Measurements from ENCODE around the gene FBF1. TPM values are rescaled to one million over a fixed set of nuclear protein-coding genes. Genes with fewer than 3 reads are reported as not detected.

Gene FBF1, protein sequence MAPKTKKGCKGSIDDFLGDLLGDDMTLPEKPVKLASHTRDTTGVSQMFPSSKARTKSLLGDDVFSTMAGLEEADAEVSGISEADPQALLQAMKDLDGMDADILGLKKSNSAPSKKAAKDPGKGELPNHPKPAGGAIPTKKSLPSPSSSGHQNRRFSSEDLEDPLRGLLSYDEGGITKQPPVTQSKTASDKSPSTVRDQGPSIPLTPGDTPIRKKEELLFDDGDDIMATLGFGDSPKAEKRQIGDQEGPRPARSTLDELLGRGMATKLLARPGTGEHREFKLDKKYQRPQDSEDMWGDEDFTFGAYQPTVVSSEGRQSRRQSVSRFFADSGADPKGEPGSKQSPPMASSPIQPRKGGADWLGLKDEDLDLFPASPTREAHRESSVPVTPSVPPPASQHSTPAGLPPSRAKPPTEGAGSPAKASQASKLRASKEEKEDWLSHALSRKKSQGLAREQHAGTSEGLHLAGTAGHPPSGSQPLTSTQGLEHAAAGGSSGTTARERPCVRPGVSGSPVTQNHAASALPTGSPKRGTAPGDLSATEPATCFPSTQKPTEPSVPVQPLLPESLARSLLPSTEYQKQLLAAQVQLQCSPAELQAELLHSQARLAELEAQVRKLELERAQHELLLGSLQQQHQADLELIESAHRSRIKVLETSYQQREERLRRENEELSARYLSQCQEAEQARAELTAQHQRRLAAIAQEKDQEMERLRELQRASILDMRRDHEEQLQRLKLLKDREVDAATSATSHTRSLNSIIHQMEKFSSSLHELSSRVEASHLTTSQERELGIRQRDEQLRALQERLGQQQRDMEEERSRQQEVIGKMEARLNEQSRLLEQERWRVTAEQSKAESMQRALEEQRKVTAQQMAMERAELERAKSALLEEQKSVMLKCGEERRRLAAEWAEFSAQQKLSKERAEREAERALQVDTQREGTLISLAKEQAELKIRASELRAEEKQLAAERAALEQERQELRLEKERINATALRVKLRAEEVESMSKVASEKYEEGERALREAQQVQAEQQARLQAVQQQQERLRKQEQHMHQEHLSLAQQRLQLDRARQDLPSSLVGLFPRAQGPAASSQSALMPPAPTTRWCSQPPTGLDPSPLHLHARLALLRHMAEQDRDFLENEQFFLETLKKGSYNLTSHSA
- total RNA-seq = 10 to 100 TPM; 17.2 to 18.1 TPM

DNA sequence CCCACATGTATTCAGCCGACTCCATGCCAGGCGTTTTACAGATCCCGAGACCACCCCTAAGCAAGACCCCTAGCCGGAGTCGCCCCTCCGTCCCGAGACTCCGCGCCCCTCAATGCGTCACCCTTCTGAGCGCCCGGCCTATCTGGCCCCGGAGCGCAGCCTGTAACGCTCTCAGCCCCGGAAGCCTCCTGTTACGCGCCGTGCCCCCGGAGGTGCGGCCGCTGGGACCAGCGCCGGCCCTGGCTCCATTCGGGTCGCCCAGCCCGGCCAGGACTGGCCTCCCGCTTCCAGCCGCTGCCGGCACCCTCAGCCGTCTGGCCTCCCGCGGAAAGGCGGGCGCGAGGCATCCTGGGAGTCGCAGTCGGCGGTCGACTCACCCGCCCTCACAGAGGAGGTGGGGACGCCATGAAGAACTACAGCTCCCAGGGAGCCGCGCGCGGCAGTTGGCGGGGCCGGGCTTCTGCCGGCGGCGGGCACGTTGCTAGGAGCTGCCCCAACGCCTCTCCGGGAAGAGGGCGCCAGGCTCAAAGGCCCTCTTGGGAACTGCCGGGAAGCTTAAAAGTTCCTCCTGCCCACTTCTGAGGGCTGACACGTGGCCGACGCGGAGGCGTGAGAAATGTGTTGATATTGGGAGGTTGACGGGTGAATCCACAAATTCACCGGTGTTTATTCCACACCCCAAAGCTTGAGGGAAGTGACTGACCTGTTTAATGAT is at the start of gene FBF1:
Gene FBF1, minus strand, starts transcription at position 316 of the 715 bp plus-strand sequence. CDS start 2,893 bp downstream, outside the sequence.
- ChIA-PET CTCF (interaction anchor here (0.7 to 1.8 kb wide), 6 partner anchors 14 to 74 kb away, joined by 3 to 5 read pairs (median 4); partner anchors contain the start of gene CDK3), POLR2A (interaction anchor here (0.7 to 1.4 kb wide), 5 partner anchors 11 to 131 kb away, joined by 3 to 4 read pairs (median 3); partner anchors contain the start of genes ACOX1 and TEN1)
- no peaks in the 10 kb centered on the region for H3K36me3 Mint-ChIP-seq
- no peaks in the 10 kb centered on the region for H3K27me3 Mint-ChIP-seq
- peak within 1 kb of the TSS; percentile 94 for H3K4me3 Mint-ChIP-seq
- peak; percentile 93 for DNase-seq
- no peaks in the 10 kb centered on the region for H3K9me3 Mint-ChIP-seq
- intact Hi-C loops (cut with micrococcal nuclease) = loop anchor here (1.0 to 2.0 kb wide), 2 partner anchors 36 to 38 kb away; partner anchors contain the start of genes ACOX1, MRPL38 and TEN1
- H3K4me1 Mint-ChIP-seq (ENCODE audit: low read depth) = peaks cover 14% of the 10 kb centered on the region
- peak within 1 kb of the TSS; percentile 75 for H3K27ac Mint-ChIP-seq

DNA sequence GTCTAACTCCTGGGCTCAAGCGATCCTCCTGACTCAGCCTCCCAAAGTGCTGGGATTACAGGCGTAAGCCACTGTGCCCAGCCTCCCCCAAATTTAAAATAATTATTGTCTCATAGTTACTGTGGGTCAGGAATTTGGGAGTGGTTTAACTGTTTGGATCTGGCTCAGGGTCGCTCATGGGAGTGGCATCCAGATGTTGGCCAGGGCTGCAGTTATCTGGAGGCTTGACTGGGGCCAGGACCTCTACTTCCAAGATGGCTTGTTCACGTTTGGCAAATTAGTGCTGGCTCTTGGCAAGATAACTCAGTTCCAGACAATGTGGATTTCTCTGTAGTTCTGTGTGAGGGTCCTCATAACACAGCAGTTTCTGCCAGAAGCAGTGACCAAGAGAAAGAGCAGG is 46.2 kb upstream of the FBF1 start:
- no peaks in the 10 kb centered on the region for H3K27me3 Mint-ChIP-seq

DNA sequence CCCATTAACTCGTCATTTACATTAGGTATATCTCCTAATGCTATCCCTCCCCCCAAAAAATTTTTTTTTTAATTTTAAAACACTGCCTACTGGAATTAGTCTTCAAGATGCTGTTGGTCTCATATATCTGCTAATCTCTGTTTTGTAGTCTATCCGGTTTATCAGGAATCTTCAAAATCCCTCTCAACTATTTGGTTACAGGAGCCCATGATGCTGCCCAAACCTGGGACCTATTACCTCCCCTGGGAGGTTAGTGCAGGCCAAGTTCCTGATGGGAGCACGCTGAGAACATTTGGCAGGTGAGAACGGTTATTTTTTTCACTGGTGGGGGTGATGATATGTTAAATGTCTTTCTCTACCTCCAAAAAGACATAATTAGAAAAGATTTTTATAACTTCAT is 45.1 kb upstream of the FBF1 start:
- H3K4me3 Mint-ChIP-seq = no peak overlapping the region
- POLR2A ChIA-PET = no interaction called here
- H3K36me3 Mint-ChIP-seq = no peaks in the 10 kb centered on the region
- no peaks in the 10 kb centered on the region for H3K9me3 Mint-ChIP-seq
- CTCF ChIA-PET = no interaction called here
- DNase-seq = no peak
- H3K27me3 Mint-ChIP-seq = no peaks in the 10 kb centered on the region
- intact Hi-C loops (cut with micrococcal nuclease) = no loop called here
- H3K4me1 Mint-ChIP-seq (ENCODE audit: low read depth) = no peaks in the 10 kb centered on the region
- no peak overlapping the region for H3K27ac Mint-ChIP-seq

More for the DNA sequence above, 46.2 kb upstream of the FBF1 start:
- no peaks in the 10 kb centered on the region for H3K4me1 Mint-ChIP-seq (ENCODE audit: low read depth)
- intact Hi-C loops (cut with micrococcal nuclease) = no loop called here
- no peaks in the 10 kb centered on the region for H3K9me3 Mint-ChIP-seq
- no peak for DNase-seq
- H3K4me3 Mint-ChIP-seq = no peak overlapping the region
- ChIA-PET CTCF (interaction anchor here (0.9 kb wide), 1 partner anchor 60 kb away, joined by 3 read pairs; no protein-coding TSS in a partner anchor), POLR2A (no interaction called here)
- H3K27ac Mint-ChIP-seq = no peak overlapping the region
- no peaks in the 10 kb centered on the region for H3K36me3 Mint-ChIP-seq

DNA sequence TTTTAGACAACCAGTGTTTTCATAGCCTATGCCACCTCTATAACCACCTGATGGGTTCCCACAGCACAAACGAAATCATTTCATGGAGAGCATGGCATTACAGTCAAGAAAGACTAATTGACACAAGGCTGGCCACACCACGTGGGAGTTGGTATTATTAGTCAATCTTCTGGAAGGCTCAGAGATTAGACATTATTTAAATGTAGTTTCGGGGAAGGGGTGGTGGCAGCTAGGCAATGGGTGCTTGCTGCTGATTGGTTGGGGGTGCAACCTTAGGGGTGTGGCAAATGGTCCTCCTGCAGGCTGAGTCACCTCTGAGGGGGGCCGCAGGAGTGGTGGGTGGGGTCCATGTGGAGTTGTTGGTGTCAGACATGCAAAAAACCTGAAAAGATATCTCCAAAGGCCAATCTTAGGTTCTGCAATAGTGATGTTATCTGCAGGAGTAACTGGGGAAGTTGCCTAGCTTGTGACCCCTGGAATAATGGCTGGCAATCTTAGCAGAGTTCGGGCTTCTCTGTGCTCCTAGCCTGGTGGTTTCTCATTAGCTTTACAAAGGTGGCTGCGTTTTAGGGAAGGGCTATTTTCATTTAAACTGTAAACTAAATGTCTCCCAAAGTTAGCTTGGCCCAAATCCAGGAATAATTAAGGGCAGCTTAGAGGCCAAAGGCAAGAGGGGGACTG is 42.8 kb upstream of the FBF1 start:
- DNase-seq = no peak
- intact Hi-C loops (cut with micrococcal nuclease) = no loop called here
- Mint-ChIP-seq H3K27me3 (no peaks in the 10 kb centered on the region), H3K9me3 (no peaks in the 10 kb centered on the region), H3K27ac (no peak overlapping the region), H3K36me3 (no peaks in the 10 kb centered on the region), H3K4me1 (ENCODE audit: low read depth) (peaks cover 11% of the 10 kb centered on the region), H3K4me3 (no peak overlapping the region)
- ChIA-PET CTCF (interaction anchor here (0.6 to 1.6 kb wide), 4 partner anchors 10 to 78 kb away, joined by 3 to 4 read pairs (median 4); partner anchors contain the start of gene CDK3), POLR2A (no interaction called here)

DNA sequence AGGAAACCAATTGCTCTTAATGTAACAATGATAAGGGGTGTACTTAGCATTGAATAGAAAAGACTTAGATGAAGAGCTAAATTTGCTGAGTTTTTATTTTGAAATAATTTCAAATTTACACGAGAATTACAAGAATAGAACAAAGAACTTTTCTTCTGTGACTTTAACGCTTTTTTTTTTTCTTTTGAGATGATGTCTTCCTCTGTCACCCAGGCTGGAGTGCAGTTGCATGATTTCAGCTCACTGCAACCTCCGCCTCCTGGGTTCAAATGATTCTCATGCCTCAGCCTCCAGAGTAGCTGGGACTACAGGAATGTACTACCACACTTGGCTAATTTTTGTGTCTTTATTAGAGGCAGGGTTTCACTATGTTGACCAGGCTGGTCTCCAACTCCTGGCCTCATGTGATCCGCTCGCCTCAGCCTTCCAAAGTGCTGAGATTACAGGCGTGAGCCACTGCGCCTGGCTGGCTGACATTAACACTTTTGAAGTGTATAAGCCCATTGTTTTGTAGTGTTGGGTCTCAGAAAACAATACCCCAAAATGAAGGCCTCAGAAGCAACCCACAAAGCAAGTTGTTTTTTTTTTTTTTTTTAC is 40.3 kb upstream of the FBF1 start:
- Mint-ChIP-seq H3K9me3 (no peaks in the 10 kb centered on the region), H3K4me1 (ENCODE audit: low read depth) (peaks cover 28% of the 10 kb centered on the region), H3K27ac (no peak overlapping the region), H3K4me3 (no peak overlapping the region), H3K27me3 (no peaks in the 10 kb centered on the region), H3K36me3 (peaks cover 5% of the 10 kb centered on the region)
- ChIA-PET POLR2A (interaction anchor here (0.6 to 1.0 kb wide), 2 partner anchors 9 to 40 kb away, joined by 3 read pairs; partner anchors contain the start of gene FBF1), CTCF (interaction anchor here (0.9 to 1.2 kb wide), 3 partner anchors 22 to 25 kb away, joined by 3 to 8 read pairs (median 7); no protein-coding TSS in a partner anchor)
- no peak for DNase-seq
- intact Hi-C loops (cut with micrococcal nuclease) = no loop called here

DNA sequence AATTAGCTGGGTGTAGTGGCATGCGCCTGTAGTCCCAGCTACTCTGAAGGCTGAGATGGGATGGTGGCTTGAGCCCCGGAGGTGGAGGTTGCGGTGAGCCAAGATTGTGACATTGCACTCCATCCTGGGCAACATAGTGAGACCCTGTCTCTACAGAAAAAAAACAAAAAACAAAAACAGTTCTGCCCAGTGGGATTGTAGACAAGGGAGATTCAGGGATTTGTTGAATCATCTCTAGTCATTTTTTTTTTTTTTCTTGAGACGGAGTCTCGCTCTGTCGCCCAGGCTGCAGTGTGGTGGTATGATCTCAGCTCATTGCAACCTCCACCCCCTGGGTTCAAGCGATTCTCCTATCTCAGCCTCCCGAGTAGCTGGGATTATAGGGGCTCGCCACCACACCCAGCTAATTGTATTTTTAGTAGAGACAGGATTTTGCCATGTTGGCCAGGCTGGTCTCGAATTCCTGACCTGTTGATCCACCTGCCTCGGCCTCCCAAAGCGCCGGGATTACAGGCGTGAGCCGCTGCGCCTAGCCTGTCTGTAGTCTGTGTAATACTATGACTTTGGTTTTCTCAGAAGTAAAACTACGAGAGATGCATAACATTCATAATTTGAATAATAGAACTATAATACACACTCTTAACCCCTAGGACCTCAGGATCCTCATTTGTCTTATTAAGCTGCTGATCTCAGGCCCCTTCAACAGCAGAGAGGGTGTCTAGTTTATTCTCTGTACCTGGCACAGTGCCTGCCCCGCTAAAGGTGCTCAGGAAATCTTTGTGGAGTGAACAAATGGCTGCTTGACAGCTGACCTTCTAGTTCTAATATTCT is 39.6 kb upstream of the FBF1 start:
- CTCF ChIA-PET = interaction anchor here (0.6 to 1.1 kb wide), 3 partner anchors 24 to 718 kb away, joined by 3 to 8 read pairs (median 7); no protein-coding TSS in a partner anchor
- Mint-ChIP-seq H3K4me3 (peak overlapping the region; percentile 96), H3K27ac (peak overlapping the region; percentile 99), H3K36me3 (peaks cover 6% of the 10 kb centered on the region), H3K9me3 (no peaks in the 10 kb centered on the region), H3K4me1 (ENCODE audit: low read depth) (peaks cover 33% of the 10 kb centered on the region), H3K27me3 (no peaks in the 10 kb centered on the region)
- POLR2A ChIA-PET = interaction anchor here (0.6 to 1.0 kb wide), 3 partner anchors 10 to 390 kb away, joined by 3 read pairs; partner anchors contain the start of gene FBF1
- no peak for DNase-seq
- intact Hi-C loops (cut with micrococcal nuclease) = no loop called here

DNA sequence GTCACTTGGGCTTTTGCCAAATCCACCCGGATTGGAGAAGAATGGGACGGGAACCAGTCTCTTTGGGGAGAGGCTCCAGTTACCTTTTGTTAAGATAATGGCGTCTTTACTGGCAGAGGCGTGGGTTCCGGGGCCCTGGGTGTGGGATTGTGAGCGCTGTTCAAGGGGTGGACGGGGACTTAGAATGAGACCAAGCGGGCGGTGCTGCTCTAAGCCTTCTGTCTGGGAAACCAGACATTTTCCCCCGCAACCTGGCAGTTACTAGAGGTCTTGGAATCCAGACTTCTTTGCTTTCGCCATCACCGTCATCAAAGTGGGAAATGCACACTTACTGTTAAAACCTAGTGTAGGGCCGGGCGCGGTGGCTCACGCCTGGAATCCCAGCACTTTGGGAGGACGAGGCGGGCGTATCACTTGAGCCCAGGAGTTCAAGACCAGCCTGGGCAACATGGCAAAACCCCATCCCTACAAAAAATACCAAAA is 38.9 kb upstream of the FBF1 start:
- no peak for DNase-seq
- POLR2A ChIA-PET = interaction anchor here (1.0 kb wide), 1 partner anchor 39 kb away, joined by 3 read pairs; the partner anchor contains the start of gene FBF1
- H3K9me3 Mint-ChIP-seq = no peaks in the 10 kb centered on the region
- peak overlapping the region; percentile 99 for H3K27ac Mint-ChIP-seq
- H3K36me3 Mint-ChIP-seq = peaks cover 6% of the 10 kb centered on the region
- CTCF ChIA-PET = interaction anchor here (0.6 to 1.1 kb wide), 2 partner anchors 26 to 717 kb away, joined by 3 to 8 read pairs; no protein-coding TSS in a partner anchor
- intact Hi-C loops (cut with micrococcal nuclease) = loop anchor here (1.0 to 2.0 kb wide), 3 partner anchors 38 to 201 kb away; partner anchors contain the start of gene FBF1
- peak overlapping the region; percentile 96 for H3K4me3 Mint-ChIP-seq
- no peaks in the 10 kb centered on the region for H3K27me3 Mint-ChIP-seq
- peaks cover 33% of the 10 kb centered on the region for H3K4me1 Mint-ChIP-seq (ENCODE audit: low read depth)

DNA sequence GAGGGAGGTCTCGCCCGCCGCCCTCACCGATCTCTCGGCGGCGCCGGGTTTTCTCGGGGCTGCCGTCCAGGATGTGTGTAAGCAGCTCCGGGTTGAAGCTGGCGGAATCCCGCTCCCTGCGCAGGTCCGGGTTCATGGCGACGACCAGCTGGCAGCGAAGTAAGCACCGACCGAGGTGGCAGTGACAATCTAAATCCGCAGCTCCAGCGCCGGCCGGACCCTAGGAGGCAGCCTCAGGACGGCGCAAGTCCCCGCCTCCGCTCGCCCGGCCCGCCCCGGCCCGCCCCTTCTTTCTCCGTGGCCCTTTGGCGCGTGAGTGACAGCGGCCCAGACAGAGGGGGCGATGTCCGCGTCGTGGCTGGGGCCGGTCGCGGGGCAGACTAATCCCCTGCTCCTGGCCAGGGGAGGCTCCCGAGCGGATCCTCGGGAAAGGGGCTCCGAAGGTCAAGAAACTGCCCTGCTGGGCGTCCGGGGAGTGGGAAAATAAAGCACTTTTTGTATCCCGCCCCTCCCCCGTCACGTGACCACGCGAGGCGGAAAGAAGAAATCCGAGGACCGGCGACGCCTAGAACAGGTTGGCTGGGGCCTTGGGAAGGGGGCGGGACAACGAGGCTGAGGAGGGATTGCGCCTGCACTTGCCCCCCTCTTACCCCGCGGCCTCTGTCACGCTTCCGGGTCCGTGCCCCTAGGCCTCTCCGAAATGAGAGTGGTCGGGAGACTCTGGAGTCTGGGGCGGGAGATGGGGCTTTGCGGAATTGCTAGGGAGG is 38.3 kb upstream of the FBF1 start, which contains the start of the genes ACOX1 and TEN1:
Gene ACOX1, minus strand, starts transcription at position 229 of the 767 bp plus-strand sequence. Its CDS starts 93 bp downstream, at position 136.
Gene TEN1, plus strand, starts transcription at position 303 of the 767 bp plus-strand sequence. CDS start 6,953 bp downstream, outside the sequence.
- peaks cover 6% of the 10 kb centered on the region for H3K36me3 Mint-ChIP-seq
- intact Hi-C loops (cut with micrococcal nuclease) = loop anchor here (1.0 to 2.0 kb wide), 3 partner anchors 38 to 200 kb away; partner anchors contain the start of gene FBF1
- no peaks in the 10 kb centered on the region for H3K9me3 Mint-ChIP-seq
- CTCF ChIA-PET = interaction anchor here (0.6 to 1.6 kb wide), 7 partner anchors 14 to 301 kb away, joined by 3 to 7 read pairs (median 4); partner anchors contain the start of genes CDK3 and MRPL38
- peak; percentile 97 for DNase-seq
- H3K27ac Mint-ChIP-seq = peak within 1 kb of the TSS; percentile 99
- no peaks in the 10 kb centered on the region for H3K27me3 Mint-ChIP-seq
- POLR2A ChIA-PET = interaction anchor here (0.5 to 1.1 kb wide), 3 partner anchors 38 to 404 kb away, joined by 3 to 4 read pairs (median 3); partner anchors contain the start of genes FBF1 and TRIM47
- H3K4me3 Mint-ChIP-seq = peak within 1 kb of the TSS; percentile 96
- H3K4me1 Mint-ChIP-seq (ENCODE audit: low read depth) = peaks cover 33% of the 10 kb centered on the region
